ENCODE results near the gene EDNRA.
"Not testable (repeated sequence)": the region's sequence is repeated elsewhere in the genome, so short reads cannot be mapped to it uniquely, and the experiment has no call there.

The EDNRA gene

GRCh38 chr4:147480891-147481576 lies at the start of gene EDNRA:
Gene EDNRA (plus strand): TSS chr4:147481097. CDS start chr4:147485682, 4,585 bp downstream.
- no peak for DNase-seq

- not testable (repeated sequence) for DNase-seq
These were observed 46.5 kb upstream of the EDNRA start for GRCh38 chr4:147434370-147434769.

DNA sequence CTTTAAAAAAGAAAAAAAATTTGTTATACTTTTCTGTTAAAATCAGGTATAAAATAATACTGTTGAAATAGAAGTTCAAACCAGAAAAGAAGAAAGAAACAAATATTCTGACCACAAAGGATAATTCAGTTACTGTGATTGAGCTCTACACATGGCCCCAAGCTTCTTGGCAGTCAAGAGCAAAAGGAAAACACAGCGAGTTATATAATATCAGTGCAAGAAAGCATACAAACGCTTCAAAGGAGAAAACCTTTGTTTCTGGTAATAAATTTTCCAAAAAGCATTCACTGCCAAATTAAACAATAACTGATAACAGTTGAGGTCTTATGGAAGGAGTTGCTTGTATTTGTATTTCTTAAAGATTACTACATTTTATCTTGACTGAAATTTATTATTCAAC lies 40.5 kb upstream of the EDNRA start:
- DNase-seq: no peak

DNA sequence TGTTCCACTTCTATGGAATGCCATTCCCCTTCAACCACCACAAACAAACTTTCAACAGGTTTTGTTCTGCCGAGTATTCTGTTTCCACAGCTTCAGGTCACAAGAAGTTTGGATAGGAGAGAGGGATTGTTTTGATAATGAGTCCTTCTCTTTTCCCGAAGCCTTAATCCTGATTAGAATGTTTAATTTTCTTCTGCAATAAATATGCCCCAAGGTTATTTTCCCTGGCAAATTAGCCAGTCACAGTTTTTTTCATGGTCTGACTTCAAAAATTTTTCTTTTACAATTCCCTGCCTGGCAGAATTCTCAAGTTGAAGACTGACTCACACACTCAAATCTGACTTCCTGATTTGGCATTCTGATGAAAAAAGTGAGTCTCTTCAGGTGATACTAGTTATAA lies 33.1 kb upstream of the EDNRA start:
- DNase-seq: no peak

- no peak for DNase-seq
These were observed 27.2 kb upstream of the EDNRA start for GRCh38 chr4:147453561-147454141.

DNA sequence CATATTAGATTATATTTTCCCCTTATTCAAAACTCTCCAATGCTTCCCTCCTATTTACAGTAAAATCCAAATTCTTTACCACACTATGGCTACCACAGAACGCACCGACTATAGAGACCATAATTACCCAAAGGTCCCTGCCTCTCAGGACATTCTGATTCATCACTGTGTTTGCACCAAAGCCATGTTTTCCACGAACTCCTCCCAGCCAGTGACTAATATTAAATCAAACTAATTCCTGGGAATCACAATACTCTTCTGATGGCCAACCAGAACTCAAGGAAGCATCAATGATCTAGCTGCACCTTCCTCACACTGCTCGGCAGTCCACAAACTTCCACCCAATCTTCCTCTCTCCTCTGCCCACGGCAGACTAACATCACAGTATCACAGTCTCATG lies 24.2 kb upstream of the EDNRA start:
- DNase-seq: no peak

- DNase-seq: no peak
These were observed 19.7 kb upstream of the EDNRA start for GRCh38 chr4:147461161-147461560.

DNA sequence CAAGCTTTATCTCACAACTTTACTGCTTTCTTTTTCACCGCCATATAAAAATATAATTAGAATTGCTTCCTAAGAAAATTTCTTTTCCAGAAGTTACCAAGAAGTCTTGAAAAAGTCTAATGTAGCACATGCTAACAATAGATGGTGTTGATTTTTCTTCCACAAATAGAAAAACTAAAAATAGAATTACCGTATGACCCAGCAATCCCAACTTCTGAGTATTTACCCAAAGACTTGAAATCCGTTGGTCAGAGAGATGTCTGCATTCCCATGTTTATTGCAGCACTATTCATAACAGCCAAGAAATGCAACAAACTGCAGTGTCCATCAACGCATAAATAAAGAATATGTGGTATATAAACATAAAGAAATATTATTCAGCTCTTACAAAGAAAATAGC lies 17.8 kb upstream of the EDNRA start:
- no peak for DNase-seq

DNA sequence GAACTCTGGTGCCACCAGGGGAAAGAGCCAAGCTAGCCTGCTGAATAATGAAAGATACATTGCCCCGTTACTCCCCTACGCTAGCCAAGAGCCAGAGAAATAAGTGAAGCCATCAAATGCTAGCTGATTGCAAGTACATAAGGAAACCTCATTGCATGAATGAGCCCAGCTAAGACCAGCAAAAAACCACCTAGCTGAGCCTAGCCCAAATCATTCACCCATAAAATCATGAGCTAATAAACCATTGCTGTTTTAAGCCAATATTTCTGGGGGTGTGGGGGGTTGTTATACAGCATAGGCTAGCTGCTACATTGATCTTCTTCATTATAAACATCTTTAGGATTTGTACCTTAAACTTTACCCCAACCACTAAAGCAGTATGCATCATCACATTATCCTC lies 15.4 kb upstream of the EDNRA start:
- no peak for DNase-seq

GRCh38 chr4:147477439-147477838 lies 3.5 kb upstream of the EDNRA start:
- no peak for DNase-seq

- DNase-seq: no peak
These were observed 1.5 kb upstream of the EDNRA start for GRCh38 chr4:147479376-147479775.

- no peak for DNase-seq
These were observed 1.1 kb upstream of the EDNRA start for GRCh38 chr4:147479786-147480185.

- no peak for DNase-seq
These were observed 401 bp upstream of the EDNRA start for GRCh38 chr4:147480502-147480890.

DNA sequence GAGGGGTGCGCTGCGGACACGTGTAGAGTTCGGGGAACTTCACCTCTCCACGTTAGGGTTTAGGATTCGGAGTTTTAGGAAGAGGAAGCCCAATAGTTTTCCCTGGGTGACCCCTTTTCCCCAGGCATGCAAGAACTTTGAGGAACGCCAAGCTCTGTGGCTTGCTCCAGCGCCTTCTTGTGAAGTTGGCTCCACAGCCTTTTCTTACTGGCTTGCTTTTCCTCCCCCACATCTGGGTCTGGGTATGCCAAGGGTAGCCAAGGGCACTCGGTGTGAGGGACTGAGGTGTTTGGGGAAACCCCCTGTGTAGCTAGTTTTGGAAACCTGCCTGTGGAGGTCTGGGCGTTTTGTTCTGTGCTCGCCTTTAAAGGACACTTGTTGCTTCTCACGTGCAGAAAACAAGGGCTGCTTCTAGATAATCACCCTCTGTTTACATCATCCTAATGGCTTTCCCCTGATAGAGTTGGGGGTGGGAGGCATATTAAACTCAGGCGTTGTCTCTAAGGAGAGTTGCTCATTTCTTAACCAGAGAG lies 746 bp downstream of the EDNRA start:
- DNase-seq: no peak

DNA sequence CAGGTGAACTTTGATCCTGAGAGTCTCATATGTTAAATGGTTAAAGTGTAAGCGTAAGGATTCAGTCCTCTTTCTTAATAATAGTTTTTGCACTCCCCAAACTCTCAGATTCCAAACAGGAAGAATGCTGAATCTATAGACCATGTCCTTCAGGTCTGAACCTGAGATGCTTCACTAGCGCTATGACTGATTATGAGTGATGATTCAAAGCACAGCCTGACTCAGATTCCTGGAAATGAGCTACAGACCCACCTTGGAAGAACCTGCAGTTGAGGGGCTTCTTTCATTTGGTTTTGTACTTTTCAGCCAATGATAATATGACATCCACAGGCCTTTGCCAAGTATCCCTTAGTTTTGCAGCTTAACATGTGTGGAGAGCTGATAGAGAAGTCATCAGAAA lies 1.4 kb downstream of the EDNRA start:
- no peak for DNase-seq

DNA sequence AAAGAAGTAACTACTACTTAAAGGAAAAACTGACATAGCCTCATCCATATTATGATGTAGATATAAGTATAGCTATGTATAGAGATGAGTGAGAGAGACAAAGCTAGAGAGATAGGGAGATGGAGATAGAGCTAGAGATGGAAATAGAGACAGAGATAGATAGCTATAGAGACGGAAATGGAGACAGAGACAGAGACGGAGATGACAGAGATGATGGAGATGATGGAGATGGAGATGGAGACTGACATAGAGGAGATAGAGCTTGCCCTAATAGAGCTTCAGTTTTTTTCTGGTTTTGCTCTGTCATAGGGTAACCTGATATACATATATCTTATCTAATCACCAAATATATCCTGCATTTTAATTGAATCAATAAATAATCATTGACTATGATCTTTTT lies 4.3 kb downstream of the EDNRA start:
- no peak for DNase-seq

DNA sequence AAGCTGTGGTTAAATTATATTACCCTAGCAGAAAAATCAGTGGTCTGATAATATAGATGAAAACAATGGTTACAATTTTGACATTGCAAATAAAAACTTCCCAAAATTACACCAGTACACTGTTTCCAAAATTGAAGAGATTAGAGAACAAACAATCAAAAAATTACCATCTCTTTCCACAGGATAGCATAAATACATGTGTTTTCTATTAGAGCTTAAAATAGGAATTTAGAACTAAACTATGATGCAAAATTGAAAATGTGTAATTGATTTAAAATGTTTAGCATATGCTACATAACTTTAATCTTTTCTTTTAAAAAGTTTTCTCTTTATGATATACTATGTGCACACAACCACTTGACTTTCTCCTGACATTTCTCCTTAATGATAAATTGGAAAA lies 6.7 kb downstream of the EDNRA start:
- DNase-seq: no peak

GRCh38 chr4:147488556-147488955 lies 7.7 kb downstream of the EDNRA start:
- no peak for DNase-seq

DNA sequence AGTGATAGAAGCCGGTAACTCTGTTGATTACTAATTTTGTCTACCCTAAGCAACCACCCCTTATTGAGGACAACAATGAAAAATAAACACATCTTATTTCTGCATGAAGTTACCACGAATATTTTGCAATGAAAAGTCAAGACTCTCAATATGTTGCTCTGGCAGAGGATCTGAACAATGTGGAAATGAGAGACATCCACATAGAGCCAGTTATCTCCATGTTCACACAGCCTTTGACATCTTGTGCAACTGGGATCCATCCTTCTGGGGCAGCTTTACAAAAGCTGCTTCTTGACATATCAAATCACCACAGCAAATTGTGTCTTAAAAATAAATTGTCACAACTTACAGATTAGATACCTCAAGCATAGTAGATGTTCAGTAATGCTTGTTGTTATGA lies 10.2 kb downstream of the EDNRA start:
- no peak for DNase-seq

GRCh38 chr4:147492306-147492705 lies 11.4 kb downstream of the EDNRA start:
- DNase-seq: no peak

DNA sequence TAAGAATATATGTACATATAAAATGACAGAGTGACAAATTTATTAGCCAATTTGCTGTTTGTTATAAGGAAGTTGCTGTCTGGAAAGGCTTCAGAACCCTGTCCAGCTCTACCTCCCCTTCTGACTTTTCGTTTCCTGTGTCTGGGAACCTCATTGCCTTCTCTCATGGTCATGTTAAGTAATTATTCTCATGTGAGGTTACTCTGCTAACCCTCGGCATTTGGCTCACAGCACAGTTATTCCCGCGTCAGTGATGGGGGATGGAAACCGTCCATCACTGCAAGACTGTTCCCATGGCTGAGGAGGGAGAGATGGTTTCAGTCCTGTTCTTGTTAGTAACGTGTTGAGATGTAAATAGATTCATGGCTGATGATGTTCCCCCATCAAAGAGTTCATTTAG lies 11.9 kb downstream of the EDNRA start:
- DNase-seq: no peak

GRCh38 chr4:147493307-147493706 lies 12.4 kb downstream of the EDNRA start:
- no peak for DNase-seq

- DNase-seq: no peak
These were observed 13.4 kb downstream of the EDNRA start for GRCh38 chr4:147494301-147494700.

- DNase-seq: no peak
These were observed 15.6 kb downstream of the EDNRA start for GRCh38 chr4:147496500-147496899.

All from NCI-H524 (cell line).